SK-N-SH treated with all-trans-retinoic acid at 6 μM for 48 hours (cell line): Measurements from ENCODE around the gene RPRD1B.

ENCODE experiments used
- ATAC-seq: fragments of 200-7000 bp; cut with Tn5 transposase; 3 replicates; pipeline ENCODE4 v1.9.1; 2020; ENCODE audit warnings: mild to moderate bottlenecking, moderate library complexity
- ARNTL ChIP-seq: fragments of 450-650 bp; formaldehyde crosslinking; IDR thresholded peaks from 2 replicates; pipeline ENCODE4 v1.5.0; 2020; ENCODE audit warnings: low read depth, mild to moderate bottlenecking, moderate library complexity, borderline replicate concordance
- BACH2 ChIP-seq: fragments of 250-450 bp; sonication (Bioruptor Pico); IDR thresholded peaks from 2 replicates; pipeline ENCODE4 v1.9.0; 2021; ENCODE audit warnings: mild to moderate bottlenecking, borderline replicate concordance
- CSDC2 ChIP-seq: fragments of 250-450 bp; sonication (Bioruptor Pico); IDR thresholded peaks from 2 replicates; pipeline ENCODE4 v1.5.0; 2020; ENCODE audit warnings: mild to moderate bottlenecking, moderate library complexity
- ESRRG ChIP-seq: fragments of 250-450 bp; sonication (Bioruptor Pico); IDR thresholded peaks from 2 replicates; pipeline ENCODE4 v1.6.1; 2021; ENCODE audit warnings: mild to moderate bottlenecking
- GLIS3 ChIP-seq: fragments of 250-450 bp; sonication (Bioruptor Pico); IDR thresholded peaks from 2 replicates; pipeline ENCODE4 v1.5.0; 2020; ENCODE audit warnings: mild to moderate bottlenecking, moderate library complexity
- ISL1 ChIP-seq: fragments of 250-450 bp; sonication (Bioruptor Pico); IDR thresholded peaks from 2 replicates; pipeline ENCODE4 v2.1.2; 2022; ENCODE audit warnings: mild to moderate bottlenecking, moderate library complexity
- OSR1 ChIP-seq: fragments of 250-450 bp; sonication (Bioruptor Pico); IDR thresholded peaks from 2 replicates; pipeline ENCODE4 v1.8.0; 2022; ENCODE audit warnings: moderate library complexity, mild to moderate bottlenecking, inconsistent platforms
- PPARA ChIP-seq: fragments of 250-450 bp; sonication (Bioruptor Pico); IDR thresholded peaks from 2 replicates; pipeline ENCODE4 v1.5.0; 2020; ENCODE audit warnings: mild to moderate bottlenecking, borderline replicate concordance
- RARB ChIP-seq: fragments of 250-450 bp; sonication (Bioruptor Pico); IDR thresholded peaks from 2 replicates; pipeline ENCODE4 v1.8.0; 2021; ENCODE audit warnings: mild to moderate bottlenecking, moderate library complexity
- SNAI2 ChIP-seq: fragments of 250-450 bp; sonication (Bioruptor Pico); IDR thresholded peaks from 2 replicates; pipeline ENCODE4 v1.5.0; 2020; ENCODE audit warnings: mild to moderate bottlenecking, moderate library complexity
- TCF4 ChIP-seq: fragments of 250-450 bp; sonication (Bioruptor Pico); IDR thresholded peaks from 2 replicates; pipeline ENCODE4 v1.8.0; 2021; ENCODE audit warnings: mild to moderate bottlenecking, moderate library complexity, borderline replicate concordance
- TOX ChIP-seq: fragments of 250-450 bp; sonication (Bioruptor Pico); IDR thresholded peaks from 2 replicates; pipeline ENCODE4 v1.8.0; 2021; ENCODE audit warnings: mild to moderate bottlenecking, moderate library complexity, borderline replicate concordance
- ZFP3 ChIP-seq: fragments of 250-450 bp; sonication (Bioruptor Pico); IDR thresholded peaks from 2 replicates; pipeline ENCODE4 v1.5.0; 2020; ENCODE audit warnings: mild to moderate bottlenecking, moderate library complexity
- ZFP30 ChIP-seq: fragments of 450-650 bp; formaldehyde crosslinking; IDR thresholded peaks from 2 replicates; pipeline ENCODE4 v1.5.0; 2022; ENCODE audit warnings: mild to moderate bottlenecking, moderate library complexity
- ZNF565 ChIP-seq: fragments of 450-650 bp; formaldehyde crosslinking; conservative IDR thresholded peaks from 2 replicates; pipeline ENCODE4 v1.5.0; 2020; ENCODE audit warnings: low read depth, mild to moderate bottlenecking, moderate library complexity
- ZNF70 ChIP-seq: fragments of 450-650 bp; formaldehyde crosslinking; IDR thresholded peaks from 2 replicates; pipeline ENCODE4 v1.5.0; 2020; ENCODE audit warnings: mild to moderate bottlenecking, moderate library complexity
- ZNF8 ChIP-seq: fragments of 450-650 bp; formaldehyde crosslinking; IDR thresholded peaks from 2 replicates; pipeline ENCODE4 v1.5.0; 2020; ENCODE audit warnings: mild to moderate bottlenecking, moderate library complexity
- TF ChIP-seq, protein P1 (sequence below): fragments of 250-450 bp; sonication (Bioruptor Pico); IDR thresholded peaks from 2 replicates; pipeline ENCODE4 v1.8.0; 2021; ENCODE audit warnings: low read depth, mild to moderate bottlenecking, moderate library complexity, borderline replicate concordance
- TF ChIP-seq, protein P2 (sequence below): fragments of 250-450 bp; sonication (Bioruptor Pico); IDR thresholded peaks from 2 replicates; pipeline ENCODE4 v1.8.0; 2020; ENCODE audit warnings: mild to moderate bottlenecking, moderate library complexity, borderline replicate concordance
- TF ChIP-seq, protein P3 (sequence below): fragments of 250-450 bp; sonication (Bioruptor Pico); IDR thresholded peaks from 2 replicates; pipeline ENCODE4 v1.5.0; 2020; ENCODE audit warnings: mild to moderate bottlenecking, moderate library complexity
- TF ChIP-seq, protein P4 (sequence below): fragments of 250-450 bp; sonication (Bioruptor Pico); IDR thresholded peaks from 2 replicates; pipeline ENCODE4 v1.5.1; 2021; ENCODE audit warnings: mild to moderate bottlenecking, moderate library complexity

The RPRD1B gene

DNA sequence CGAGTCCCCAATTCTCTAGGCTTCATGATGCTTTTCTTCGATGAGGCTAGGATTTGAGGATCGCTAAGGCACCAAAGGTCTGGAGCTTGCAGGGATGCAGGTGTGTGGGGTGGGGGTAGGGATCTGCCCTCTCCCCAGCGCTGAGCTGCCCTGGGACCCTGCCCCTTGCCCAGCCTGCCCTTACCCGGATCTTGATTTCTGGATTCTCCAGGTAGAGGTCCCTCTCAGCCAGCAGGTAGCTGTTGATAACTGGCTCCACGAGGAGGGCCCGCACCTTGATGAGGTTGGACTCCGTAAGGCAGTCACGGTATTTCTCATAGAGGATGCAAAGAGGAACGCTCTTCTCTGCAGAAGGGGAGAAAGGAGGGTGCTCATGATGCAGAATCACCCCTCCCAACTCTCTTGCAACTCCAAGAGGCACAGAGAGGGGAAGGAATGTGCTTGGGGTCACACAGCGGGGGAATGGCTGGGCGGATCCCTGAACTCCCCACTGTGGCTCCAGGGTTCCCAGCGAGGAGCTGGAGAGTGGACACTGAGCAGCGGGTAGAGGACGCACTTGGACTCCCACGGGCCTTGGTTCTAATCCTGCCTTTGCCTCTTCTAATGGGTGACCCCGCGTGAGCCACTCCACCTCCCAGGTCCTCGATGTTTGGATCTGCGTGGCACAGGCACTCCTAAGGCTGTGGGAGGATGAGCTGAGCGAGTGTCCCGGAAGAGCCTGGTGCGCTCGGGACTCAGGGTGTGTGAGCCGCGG, 98.8 kb downstream of the RPRD1B start:
- TF ChIP-seq ZFP3 (no peak), BACH2 (no peak), ZNF70 (CRISPR knock-in tag) (no peak), ARNTL (CRISPR knock-in tag) (no peak), RARB (CRISPR knock-in tag) (no peak), CSDC2 (CRISPR knock-in tag) (no peak), ZNF8 (CRISPR knock-in tag) (no peak), SNAI2 (no peak), OSR1 (no peak), ZFP30 (CRISPR knock-in tag) (no peak), ZNF565 (CRISPR knock-in tag) (no peak), GLIS3 (no peak), PPARA (CRISPR knock-in tag) (no peak), TCF4 (no peak), TOX (CRISPR knock-in tag) (no peak), ESRRG (CRISPR knock-in tag) (no peak)
- TF ChIP-seq, protein P1, sequence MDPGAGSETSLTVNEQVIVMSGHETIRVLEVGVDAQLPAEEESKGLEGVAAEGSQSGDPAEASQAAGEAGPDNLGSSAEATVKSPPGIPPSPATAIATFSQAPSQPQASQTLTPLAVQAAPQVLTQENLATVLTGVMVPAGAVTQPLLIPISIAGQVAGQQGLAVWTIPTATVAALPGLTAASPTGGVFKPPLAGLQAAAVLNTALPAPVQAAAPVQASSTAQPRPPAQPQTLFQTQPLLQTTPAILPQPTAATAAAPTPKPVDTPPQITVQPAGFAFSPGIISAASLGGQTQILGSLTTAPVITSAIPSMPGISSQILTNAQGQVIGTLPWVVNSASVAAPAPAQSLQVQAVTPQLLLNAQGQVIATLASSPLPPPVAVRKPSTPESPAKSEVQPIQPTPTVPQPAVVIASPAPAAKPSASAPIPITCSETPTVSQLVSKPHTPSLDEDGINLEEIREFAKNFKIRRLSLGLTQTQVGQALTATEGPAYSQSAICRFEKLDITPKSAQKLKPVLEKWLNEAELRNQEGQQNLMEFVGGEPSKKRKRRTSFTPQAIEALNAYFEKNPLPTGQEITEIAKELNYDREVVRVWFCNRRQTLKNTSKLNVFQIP (CRISPR knock-in tag) = no peak
- TF ChIP-seq, protein P2, sequence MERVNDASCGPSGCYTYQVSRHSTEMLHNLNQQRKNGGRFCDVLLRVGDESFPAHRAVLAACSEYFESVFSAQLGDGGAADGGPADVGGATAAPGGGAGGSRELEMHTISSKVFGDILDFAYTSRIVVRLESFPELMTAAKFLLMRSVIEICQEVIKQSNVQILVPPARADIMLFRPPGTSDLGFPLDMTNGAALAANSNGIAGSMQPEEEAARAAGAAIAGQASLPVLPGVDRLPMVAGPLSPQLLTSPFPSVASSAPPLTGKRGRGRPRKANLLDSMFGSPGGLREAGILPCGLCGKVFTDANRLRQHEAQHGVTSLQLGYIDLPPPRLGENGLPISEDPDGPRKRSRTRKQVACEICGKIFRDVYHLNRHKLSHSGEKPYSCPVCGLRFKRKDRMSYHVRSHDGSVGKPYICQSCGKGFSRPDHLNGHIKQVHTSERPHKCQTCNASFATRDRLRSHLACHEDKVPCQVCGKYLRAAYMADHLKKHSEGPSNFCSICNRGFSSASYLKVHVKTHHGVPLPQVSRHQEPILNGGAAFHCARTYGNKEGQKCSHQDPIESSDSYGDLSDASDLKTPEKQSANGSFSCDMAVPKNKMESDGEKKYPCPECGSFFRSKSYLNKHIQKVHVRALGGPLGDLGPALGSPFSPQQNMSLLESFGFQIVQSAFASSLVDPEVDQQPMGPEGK = no peak
- TF ChIP-seq, protein P3, sequence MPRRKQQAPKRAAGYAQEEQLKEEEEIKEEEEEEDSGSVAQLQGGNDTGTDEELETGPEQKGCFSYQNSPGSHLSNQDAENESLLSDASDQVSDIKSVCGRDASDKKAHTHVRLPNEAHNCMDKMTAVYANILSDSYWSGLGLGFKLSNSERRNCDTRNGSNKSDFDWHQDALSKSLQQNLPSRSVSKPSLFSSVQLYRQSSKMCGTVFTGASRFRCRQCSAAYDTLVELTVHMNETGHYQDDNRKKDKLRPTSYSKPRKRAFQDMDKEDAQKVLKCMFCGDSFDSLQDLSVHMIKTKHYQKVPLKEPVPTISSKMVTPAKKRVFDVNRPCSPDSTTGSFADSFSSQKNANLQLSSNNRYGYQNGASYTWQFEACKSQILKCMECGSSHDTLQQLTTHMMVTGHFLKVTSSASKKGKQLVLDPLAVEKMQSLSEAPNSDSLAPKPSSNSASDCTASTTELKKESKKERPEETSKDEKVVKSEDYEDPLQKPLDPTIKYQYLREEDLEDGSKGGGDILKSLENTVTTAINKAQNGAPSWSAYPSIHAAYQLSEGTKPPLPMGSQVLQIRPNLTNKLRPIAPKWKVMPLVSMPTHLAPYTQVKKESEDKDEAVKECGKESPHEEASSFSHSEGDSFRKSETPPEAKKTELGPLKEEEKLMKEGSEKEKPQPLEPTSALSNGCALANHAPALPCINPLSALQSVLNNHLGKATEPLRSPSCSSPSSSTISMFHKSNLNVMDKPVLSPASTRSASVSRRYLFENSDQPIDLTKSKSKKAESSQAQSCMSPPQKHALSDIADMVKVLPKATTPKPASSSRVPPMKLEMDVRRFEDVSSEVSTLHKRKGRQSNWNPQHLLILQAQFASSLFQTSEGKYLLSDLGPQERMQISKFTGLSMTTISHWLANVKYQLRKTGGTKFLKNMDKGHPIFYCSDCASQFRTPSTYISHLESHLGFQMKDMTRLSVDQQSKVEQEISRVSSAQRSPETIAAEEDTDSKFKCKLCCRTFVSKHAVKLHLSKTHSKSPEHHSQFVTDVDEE (CRISPR knock-in tag) = no peak
- TF ChIP-seq, protein P4, sequence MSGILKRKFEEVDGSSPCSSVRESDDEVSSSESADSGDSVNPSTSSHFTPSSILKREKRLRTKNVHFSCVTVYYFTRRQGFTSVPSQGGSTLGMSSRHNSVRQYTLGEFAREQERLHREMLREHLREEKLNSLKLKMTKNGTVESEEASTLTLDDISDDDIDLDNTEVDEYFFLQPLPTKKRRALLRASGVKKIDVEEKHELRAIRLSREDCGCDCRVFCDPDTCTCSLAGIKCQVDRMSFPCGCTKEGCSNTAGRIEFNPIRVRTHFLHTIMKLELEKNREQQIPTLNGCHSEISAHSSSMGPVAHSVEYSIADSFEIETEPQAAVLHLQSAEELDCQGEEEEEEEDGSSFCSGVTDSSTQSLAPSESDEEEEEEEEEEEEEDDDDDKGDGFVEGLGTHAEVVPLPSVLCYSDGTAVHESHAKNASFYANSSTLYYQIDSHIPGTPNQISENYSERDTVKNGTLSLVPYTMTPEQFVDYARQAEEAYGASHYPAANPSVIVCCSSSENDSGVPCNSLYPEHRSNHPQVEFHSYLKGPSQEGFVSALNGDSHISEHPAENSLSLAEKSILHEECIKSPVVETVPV (CRISPR knock-in tag) = no peak
- no peak for ATAC-seq

DNA sequence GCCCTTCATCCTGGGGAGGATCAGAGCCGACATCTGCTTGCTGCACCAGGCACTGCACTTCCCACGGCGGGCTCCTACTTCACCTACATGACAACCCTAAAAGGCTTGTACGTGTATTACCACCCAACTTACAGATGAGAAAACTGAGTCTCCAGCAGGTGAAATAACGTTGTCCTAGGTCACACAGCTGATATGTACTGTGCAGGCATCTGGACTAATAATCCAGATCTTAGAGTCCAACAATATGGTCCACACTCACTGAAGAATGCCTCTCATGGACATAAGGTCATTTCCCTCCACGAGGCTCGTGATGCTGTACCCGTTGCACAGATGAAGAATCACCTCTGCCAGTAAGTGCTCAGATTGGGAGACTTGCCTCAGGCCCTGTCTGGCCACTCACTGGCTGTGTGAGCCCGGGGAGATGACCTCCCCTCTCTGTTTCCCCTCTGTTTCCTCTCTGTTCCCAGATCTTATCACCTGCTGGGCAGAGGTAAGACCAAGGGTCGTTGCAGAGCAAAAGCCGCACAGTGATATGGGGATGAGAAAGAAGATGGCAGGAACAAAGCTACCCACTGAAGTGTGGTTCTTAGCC, 99.5 kb downstream of the RPRD1B start:
- TF ChIP-seq ISL1 (CRISPR knock-in tag) (no peak), ZNF8 (CRISPR knock-in tag) (no peak), BACH2 (no peak), ZFP30 (CRISPR knock-in tag) (no peak), CSDC2 (CRISPR knock-in tag) (no peak), TOX (CRISPR knock-in tag) (no peak), RARB (CRISPR knock-in tag) (no peak), ZNF565 (CRISPR knock-in tag) (no peak), GLIS3 (no peak)
- TF ChIP-seq, protein P2 = no peak
- no peak for ATAC-seq
